Astrocyte of the spinal cord (primary cell): ENCODE measurements around the gene PACS1.

Experiments used
- DNase-seq: peaks from one replicate; pipeline ENCODE4 v3.0.0; 2011; ENCODE audit warnings: low read depth, low spot score
- H3K4me3 ChIP-seq: 2 replicates; pipeline ENCODE4 v1.5.1; 2011; ENCODE audit warnings: low read depth, mild to moderate bottlenecking, low read length, moderate library complexity
- in situ Hi-C: cut with HindIII; loops from 2 replicates; pipeline ENCODE4 v1.10.0; 2017; ENCODE audit warnings: low sequenced_read_pairs
- TF ChIP-seq, protein P1 (sequence below): IDR thresholded peaks from 2 replicates; pipeline ENCODE4 v1.5.1; 2012; ENCODE audit warnings: low read depth, mild to moderate bottlenecking, low read length, inconsistent platforms

The PACS1 gene

DNA sequence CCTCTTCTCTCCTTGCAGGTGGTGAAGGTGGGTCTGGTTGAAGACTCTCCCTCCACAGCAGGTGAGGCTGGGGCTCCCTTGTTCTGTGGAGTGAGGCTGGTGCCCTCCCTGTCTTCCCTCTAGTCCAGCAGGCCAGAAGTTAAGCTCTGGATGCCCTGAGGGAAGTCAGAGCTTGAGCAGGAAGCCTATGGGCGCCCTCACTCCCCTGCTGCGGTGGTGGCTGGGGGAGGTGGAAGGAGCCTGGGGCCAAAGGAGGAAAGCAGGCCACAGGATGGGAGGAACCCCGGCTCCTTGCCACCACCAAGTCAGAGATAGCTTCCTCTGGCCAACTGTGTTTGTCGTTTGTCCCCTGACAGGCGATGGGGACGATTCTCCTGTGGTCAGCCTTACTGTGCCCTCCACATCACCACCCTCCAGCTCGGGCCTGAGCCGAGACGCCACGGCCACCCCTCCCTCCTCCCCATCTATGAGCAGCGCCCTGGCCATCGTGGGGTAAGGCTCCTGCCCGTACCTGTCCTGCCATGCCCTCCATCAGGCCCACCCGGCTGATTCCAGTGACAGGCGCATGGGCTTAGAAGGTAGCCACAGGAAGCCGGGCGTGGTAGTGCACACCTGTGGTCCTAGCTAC is 168.8 kb downstream of the PACS1 start:
- in situ Hi-C loops: no loop called here
- no peak for DNase-seq
- no peak overlapping the region for H3K4me3 ChIP-seq
- TF ChIP-seq, protein P1, sequence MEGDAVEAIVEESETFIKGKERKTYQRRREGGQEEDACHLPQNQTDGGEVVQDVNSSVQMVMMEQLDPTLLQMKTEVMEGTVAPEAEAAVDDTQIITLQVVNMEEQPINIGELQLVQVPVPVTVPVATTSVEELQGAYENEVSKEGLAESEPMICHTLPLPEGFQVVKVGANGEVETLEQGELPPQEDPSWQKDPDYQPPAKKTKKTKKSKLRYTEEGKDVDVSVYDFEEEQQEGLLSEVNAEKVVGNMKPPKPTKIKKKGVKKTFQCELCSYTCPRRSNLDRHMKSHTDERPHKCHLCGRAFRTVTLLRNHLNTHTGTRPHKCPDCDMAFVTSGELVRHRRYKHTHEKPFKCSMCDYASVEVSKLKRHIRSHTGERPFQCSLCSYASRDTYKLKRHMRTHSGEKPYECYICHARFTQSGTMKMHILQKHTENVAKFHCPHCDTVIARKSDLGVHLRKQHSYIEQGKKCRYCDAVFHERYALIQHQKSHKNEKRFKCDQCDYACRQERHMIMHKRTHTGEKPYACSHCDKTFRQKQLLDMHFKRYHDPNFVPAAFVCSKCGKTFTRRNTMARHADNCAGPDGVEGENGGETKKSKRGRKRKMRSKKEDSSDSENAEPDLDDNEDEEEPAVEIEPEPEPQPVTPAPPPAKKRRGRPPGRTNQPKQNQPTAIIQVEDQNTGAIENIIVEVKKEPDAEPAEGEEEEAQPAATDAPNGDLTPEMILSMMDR: no peak

DNA sequence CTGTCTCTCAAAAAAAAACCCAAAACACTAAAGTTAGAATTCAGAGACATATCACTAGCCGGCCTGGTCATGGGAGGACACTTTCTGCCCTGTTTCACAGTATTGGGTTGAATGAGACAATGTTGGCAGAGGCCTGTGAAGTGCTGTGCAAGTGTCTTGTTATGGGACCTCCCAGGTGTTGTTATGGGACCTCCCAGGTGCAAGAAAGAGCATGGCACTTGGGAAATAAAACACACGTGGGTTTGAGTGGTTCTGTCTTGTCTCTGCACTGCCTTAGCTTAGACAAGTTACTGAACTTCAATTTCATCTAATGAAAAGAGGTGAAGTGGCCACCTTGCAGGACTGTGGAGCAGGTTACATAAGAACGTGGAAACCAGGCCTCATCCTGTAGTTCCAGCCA is 169.4 kb downstream of the PACS1 start:
- DNase-seq: no peak
- in situ Hi-C loops: no loop called here
- no peak overlapping the region for H3K4me3 ChIP-seq
- TF ChIP-seq, protein P1: no peak

DNA sequence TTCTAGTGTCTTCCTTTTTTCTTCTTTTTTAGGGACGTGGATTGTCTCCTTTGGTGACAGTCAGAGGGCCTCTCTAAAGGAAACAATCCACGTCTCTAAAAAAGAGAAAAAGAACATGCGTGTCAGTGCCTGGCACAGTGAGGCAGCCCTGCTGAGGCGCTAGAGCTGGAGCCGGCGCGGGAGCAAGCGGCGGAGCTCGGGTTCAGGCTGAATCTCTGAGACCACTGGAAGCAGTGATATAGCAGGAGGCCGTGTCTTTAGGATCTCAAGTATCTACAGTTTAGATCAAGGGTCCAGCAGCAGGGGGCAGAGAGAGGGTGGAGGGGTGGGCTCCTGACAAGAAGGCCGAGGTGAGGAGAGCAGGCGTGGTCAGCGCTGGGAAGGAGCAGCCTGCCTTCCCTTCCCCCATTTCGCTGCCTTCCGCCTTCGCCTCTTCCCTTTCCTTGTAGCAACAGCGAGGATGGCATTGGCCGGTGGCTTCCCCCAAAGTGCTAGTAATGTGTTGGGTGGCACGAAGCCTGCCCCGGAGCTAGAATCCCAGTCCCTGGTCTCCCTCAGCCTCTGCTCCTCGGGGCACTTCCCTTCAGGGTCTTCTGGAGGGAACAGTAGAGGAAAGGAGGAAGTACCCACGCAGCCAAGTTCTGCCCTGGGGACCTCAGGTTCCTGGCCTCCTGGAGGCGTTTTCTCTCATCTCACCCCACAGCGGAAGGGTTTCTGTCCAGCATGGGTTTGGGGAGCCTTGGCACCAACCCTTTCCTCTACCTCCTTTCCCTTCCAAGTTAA is 170.1 kb downstream of the PACS1 start:
- in situ Hi-C loops: no loop called here
- H3K4me3 ChIP-seq: no peak overlapping the region
- TF ChIP-seq, protein P1: no peak
- no peak for DNase-seq

DNA sequence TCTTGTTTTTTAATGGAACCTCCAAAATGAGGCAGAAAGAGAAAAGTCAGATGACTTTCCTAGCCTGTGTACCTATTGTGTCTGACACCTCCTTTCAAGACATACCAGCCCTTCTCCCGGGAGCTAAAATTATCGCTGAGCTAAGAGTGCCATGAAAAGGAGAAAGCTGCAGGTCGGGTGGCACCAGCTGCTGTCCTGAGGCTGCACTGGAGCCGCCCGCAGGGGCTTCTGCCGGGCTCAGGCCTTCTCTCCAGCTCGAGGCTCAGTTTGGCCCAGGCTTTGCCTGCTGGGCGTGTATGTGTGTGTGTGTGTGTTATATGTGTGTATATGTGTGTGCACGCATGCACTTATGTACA is 170.7 kb downstream of the PACS1 start:
- TF ChIP-seq, protein P1: no peak
- no peak overlapping the region for H3K4me3 ChIP-seq
- DNase-seq: no peak
- in situ Hi-C loops: no loop called here

DNA sequence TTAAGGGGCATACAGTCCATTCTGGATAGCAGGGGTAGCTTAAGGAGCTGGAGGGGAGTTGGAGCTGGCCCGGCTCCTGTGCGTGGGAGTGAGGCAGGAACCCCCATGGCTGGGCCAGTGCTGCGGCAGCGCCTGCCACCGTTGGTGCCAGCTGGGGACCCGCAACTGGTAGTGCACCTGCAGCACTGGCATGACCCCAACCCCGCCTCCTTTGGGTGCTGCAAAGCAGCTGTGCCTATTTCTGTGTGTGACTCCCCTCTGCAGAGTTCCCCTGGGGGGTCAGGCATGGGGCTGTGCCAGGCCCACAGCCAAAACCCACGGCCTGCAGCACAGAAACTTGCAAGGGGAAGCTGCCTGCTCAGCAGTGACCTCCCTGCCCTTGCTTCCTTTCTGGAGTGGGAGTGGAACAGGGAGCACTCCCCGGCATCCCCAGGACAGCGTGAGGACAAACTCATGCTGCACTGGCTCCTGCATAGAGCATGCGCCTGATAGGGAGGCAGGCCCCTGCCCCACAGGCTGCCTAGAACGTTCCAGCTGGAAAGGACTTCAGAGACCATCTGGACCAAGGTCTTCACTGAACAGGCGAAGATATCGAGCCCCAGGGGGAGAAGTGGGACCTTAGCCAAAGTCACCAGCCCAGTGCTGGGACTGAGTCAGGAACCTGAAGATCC is 172.2 kb downstream of the PACS1 start:
- H3K4me3 ChIP-seq: no peak overlapping the region
- in situ Hi-C loops: no loop called here
- TF ChIP-seq, protein P1: no peak
- DNase-seq: no peak

DNA sequence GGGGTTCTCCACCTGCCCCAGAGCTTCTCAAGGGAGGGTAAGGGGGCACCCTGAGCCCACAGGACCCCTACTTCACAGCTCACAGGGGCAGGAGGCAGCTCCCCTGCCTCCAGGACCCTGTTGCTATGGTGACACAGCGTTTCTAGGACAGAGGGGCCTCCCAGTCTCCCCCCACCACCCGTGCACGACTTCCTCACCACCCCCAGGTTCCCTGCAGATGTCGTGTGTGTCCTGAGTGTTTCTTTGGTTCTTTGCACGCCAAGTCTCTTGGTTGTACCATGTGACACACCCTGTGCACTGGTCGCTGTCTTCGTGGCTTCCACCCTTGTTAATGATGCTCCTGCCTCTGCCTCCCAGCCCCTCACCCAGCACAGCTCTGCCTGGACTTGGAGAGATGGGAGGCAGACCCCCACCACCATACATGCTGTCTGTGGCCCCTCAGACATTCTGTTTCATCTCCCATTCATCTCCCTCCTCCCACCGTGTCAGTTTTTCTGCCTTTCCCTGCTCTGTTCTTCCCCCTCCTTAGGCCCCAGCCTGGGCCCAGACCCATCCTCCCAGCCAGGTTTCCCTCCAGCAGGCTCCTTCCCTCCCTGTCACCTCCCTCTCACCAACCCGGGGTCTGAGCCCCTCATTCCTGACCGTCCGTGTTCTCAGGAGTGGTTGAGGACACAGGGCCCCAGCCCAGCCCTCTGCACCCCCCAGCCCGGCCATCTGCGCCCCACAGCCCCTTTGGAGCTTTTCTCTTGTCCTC is 173.9 kb downstream of the PACS1 start:
- no peak for DNase-seq
- H3K4me3 ChIP-seq: no peak overlapping the region
- in situ Hi-C loops: no loop called here
- TF ChIP-seq, protein P1: no peak
